Panc1 (cell line): ENCODE data around the gene MATN1.

ENCODE experiments used
- POLR2AphosphoS5 ChIP-seq: IDR thresholded peaks from 2 replicates; pipeline ENCODE4 v1.6.1; 2012; ENCODE audit warnings: mild to moderate bottlenecking, low read depth, low read length, moderate library complexity
- TCF7L2 ChIP-seq: IDR thresholded peaks from 2 replicates; pipeline ENCODE4 v1.6.1; 2011; ENCODE audit warnings: mild to moderate bottlenecking, low read depth, low read length, inconsistent platforms
- TF ChIP-seq, protein P1 (sequence below): fragments of 450-650 bp; IDR thresholded peaks from 2 replicates; pipeline ENCODE4 v1.5.1; 2017; ENCODE audit warnings: mild to moderate bottlenecking
- TF ChIP-seq, protein P2 (sequence below), 2 experiments: IDR thresholded peaks; 2 replicates each; pipeline ENCODE4 v1.6.1; 2011 to 2012; ENCODE audit warnings: low read depth in 2 of 2, control low read depth in 1 of 2, low read length in 1 of 2, mild to moderate bottlenecking in 1 of 2, moderate library complexity in 1 of 2; ENCODE audit not compliant: insufficient read depth in 1 of 2

DNA sequence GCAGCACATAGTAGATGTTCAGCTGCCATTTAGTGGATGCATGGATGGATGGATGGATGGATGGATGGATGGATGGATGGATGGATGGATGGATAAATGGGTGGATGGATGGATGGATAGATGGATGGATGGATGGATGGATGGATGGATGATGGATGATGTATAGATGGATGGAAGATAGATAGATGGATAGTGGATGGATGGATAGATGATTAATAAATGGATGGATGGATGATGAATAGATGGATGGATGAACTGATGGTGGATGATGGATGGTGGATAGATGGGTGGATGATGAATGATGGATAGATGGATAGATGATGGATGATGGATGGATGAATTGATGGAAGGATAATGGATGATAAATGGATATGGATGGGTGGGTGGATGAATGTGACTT lies 20.6 kb downstream of the MATN1 start:
- TF ChIP-seq, protein P1, sequence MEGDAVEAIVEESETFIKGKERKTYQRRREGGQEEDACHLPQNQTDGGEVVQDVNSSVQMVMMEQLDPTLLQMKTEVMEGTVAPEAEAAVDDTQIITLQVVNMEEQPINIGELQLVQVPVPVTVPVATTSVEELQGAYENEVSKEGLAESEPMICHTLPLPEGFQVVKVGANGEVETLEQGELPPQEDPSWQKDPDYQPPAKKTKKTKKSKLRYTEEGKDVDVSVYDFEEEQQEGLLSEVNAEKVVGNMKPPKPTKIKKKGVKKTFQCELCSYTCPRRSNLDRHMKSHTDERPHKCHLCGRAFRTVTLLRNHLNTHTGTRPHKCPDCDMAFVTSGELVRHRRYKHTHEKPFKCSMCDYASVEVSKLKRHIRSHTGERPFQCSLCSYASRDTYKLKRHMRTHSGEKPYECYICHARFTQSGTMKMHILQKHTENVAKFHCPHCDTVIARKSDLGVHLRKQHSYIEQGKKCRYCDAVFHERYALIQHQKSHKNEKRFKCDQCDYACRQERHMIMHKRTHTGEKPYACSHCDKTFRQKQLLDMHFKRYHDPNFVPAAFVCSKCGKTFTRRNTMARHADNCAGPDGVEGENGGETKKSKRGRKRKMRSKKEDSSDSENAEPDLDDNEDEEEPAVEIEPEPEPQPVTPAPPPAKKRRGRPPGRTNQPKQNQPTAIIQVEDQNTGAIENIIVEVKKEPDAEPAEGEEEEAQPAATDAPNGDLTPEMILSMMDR = no peak
- TF ChIP-seq POLR2AphosphoS5 (no peak), TCF7L2 (no peak)
- TF ChIP-seq, protein P2, sequence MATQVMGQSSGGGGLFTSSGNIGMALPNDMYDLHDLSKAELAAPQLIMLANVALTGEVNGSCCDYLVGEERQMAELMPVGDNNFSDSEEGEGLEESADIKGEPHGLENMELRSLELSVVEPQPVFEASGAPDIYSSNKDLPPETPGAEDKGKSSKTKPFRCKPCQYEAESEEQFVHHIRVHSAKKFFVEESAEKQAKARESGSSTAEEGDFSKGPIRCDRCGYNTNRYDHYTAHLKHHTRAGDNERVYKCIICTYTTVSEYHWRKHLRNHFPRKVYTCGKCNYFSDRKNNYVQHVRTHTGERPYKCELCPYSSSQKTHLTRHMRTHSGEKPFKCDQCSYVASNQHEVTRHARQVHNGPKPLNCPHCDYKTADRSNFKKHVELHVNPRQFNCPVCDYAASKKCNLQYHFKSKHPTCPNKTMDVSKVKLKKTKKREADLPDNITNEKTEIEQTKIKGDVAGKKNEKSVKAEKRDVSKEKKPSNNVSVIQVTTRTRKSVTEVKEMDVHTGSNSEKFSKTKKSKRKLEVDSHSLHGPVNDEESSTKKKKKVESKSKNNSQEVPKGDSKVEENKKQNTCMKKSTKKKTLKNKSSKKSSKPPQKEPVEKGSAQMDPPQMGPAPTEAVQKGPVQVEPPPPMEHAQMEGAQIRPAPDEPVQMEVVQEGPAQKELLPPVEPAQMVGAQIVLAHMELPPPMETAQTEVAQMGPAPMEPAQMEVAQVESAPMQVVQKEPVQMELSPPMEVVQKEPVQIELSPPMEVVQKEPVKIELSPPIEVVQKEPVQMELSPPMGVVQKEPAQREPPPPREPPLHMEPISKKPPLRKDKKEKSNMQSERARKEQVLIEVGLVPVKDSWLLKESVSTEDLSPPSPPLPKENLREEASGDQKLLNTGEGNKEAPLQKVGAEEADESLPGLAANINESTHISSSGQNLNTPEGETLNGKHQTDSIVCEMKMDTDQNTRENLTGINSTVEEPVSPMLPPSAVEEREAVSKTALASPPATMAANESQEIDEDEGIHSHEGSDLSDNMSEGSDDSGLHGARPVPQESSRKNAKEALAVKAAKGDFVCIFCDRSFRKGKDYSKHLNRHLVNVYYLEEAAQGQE (IDR thresholded peaks at IDR 0.05; ENCODE audit: insufficient read depth in 1 of 2, low read depth in 2 of 2, low read length in 1 of 2) = no peak
